WTC11 (cell line): Measurements from ENCODE around the gene KSR1.

Source experiments
- CTCF ChIP-seq: fragments of 200-600 bp; IDR thresholded peaks from 2 replicates; pipeline ENCODE4 v1.8.0; 2022; ENCODE audit warnings: antibody characterized with exemption
- PRDM15 ChIP-seq: sonication (generic); formaldehyde crosslinking; IDR thresholded peaks from 2 replicates; pipeline ENCODE4 v1.8.0; 2022; ENCODE audit warnings: missing genetic modification reagents
- SMAD3 ChIP-seq: sonication (generic); formaldehyde crosslinking; IDR thresholded peaks from 2 replicates; pipeline ENCODE4 v1.8.0; 2022; ENCODE audit warnings: missing genetic modification reagents, mild to moderate bottlenecking, borderline replicate concordance

DNA sequence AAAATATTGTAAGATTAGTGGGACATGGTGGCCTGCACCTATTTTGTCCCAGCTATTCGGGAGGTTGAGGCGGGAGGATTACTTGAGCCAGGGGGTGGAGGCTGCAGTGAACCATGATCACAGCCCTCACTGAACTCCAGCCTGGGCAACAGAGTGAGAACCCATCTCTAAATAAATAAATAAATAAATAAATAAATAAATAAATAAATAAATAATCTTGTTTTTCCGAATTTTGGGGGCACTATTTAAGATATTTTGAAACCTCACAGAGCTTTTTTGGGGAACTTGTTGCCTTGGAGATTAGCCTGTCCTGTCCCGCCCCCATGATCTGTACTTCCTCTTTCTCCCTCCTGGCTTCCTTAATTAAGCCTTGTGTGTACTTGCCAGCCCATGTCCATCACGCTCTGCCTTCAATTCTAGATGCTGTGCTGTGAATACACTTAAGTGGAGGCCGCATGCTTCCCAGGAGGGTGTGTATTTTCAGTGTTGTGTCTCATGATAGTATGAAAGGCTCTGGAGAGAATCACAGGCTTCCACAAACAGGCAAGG is 179.1 kb downstream of the KSR1 start:
- TF ChIP-seq CTCF (no peak), SMAD3 (CRISPR knock-in tag) (no peak), PRDM15 (CRISPR knock-in tag) (no peak)
